ENCODE measurements around the gene CCDC92. TPM values are rescaled to one million over a fixed set of nuclear protein-coding genes. Genes with fewer than 3 reads are reported as not detected.

The CCDC92 gene
- total RNA-seq (ENCODE audit: low replicate concordance) = 4.8 and 10.5 TPM in 2 replicates

- peaks cover 79% of the 10 kb centered on the region for H4K20me1 ChIP-seq (ENCODE audit: low read depth)
- peaks cover 53% of the 10 kb centered on the region for H3K79me2 ChIP-seq (ENCODE audit: low read depth)
Measured at GRCh38 chr12:123972457-123973401, at the start of gene CCDC92, which contains the start of gene ZNF664. CCDC92 (minus strand) TSS chr12:123972831; CDS start chr12:123944305, 28,526 bp downstream. ZNF664 (plus strand) TSS chr12:123973215; CDS start chr12:124012145, 38,930 bp downstream.

GRCh38 chr12:124022161-124022560, 49.5 kb upstream of the CCDC92 start:
- H3K4me3 ChIP-seq = no peak overlapping the region
- H3K4me1 ChIP-seq = no peaks in the 10 kb centered on the region
- no peak overlapping the region for H3K4me3 Mint-ChIP-seq
- H3K27ac ChIP-seq = no peak overlapping the region
- H3K27me3 ChIP-seq = no peaks in the 10 kb centered on the region
- no peak overlapping the region for H3K27ac Mint-ChIP-seq
- no peaks in the 10 kb centered on the region for H3K36me3 ChIP-seq
- H3K4me1 Mint-ChIP-seq = peaks cover 13% of the 10 kb centered on the region
- H3K79me2 ChIP-seq (ENCODE audit: low read depth) = no peaks in the 10 kb centered on the region
- no peak overlapping the region for H3K9ac ChIP-seq
- no peaks in the 10 kb centered on the region for H3K9me3 ChIP-seq (ENCODE audit: low read depth)
- H4K20me1 ChIP-seq (ENCODE audit: low read depth) = no peaks in the 10 kb centered on the region
- no peaks in the 10 kb centered on the region for H3K9me3 Mint-ChIP-seq
- peaks cover 8% of the 10 kb centered on the region for H3F3A ChIP-seq (ENCODE audit: low read depth)
- peaks cover 6% of the 10 kb centered on the region for H3K36me3 Mint-ChIP-seq
- no peak overlapping the region for H3K4me2 ChIP-seq
- H3K27me3 Mint-ChIP-seq (ENCODE audit: insufficient read depth, low read depth) = no peaks in the 10 kb centered on the region
- H2AFZ ChIP-seq (replicated peaks) = no peak overlapping the region
- no peak for DNase-seq (ENCODE audit: low spot score)
- no peak for TF ChIP-seq EZH2 (IDR thresholded peaks at IDR 0.05)
- TF ChIP-seq CTCF (IDR thresholded peaks at IDR 0.05) = no peak
- no peak for TF ChIP-seq EZH2phosphoT487 (IDR thresholded peaks at IDR 0.05)

More at GRCh38 chr12:123972457-123973401, at the start of gene CCDC92, which contains the start of gene ZNF664:
- H3K4me1 Mint-ChIP-seq = peaks cover 27% of the 10 kb centered on the region
- peak; percentile 99 for DNase-seq (ENCODE audit: low spot score)
- H3K36me3 ChIP-seq = peaks cover 11% of the 10 kb centered on the region
- peaks cover 31% of the 10 kb centered on the region for H3F3A ChIP-seq (ENCODE audit: low read depth)
- H3K27ac Mint-ChIP-seq = peak within 1 kb of the TSS; percentile 91
- no peaks in the 10 kb centered on the region for H3K9me3 Mint-ChIP-seq
- H3K27me3 Mint-ChIP-seq (ENCODE audit: insufficient read depth, low read depth) = no peaks in the 10 kb centered on the region
- H3K4me3 Mint-ChIP-seq = peak within 1 kb of the TSS; percentile 99
- H3K36me3 Mint-ChIP-seq = peaks cover 18% of the 10 kb centered on the region
- H3K9ac ChIP-seq = peak within 1 kb of the TSS; percentile 40
- no peaks in the 10 kb centered on the region for H3K9me3 ChIP-seq (ENCODE audit: low read depth)
- peak within 1 kb of the TSS; percentile 85 for H3K27ac ChIP-seq
- H2AFZ ChIP-seq (replicated peaks) = peak within 1 kb of the TSS; percentile 65
- H3K4me3 ChIP-seq = peak within 1 kb of the TSS; percentile 96
- TF ChIP-seq EZH2 (IDR thresholded peaks at IDR 0.05) = no peak
- TF ChIP-seq CTCF (IDR thresholded peaks at IDR 0.05) = peak; percentile 37
- H3K4me1 ChIP-seq = peaks cover 21% of the 10 kb centered on the region
- peaks cover 46% of the 10 kb centered on the region for H3K27me3 ChIP-seq
- peak within 1 kb of the TSS; percentile 93 for H3K4me2 ChIP-seq

- Histone ChIP-seq H4K20me1 (ENCODE audit: low read depth) (no peaks in the 10 kb centered on the region), H2AFZ (replicated peaks) (no peak overlapping the region), H3K27me3 (no peaks in the 10 kb centered on the region), H3K79me2 (ENCODE audit: low read depth) (no peaks in the 10 kb centered on the region), H3K9ac (no peak overlapping the region), H3K4me2 (no peak overlapping the region), H3K9me3 (ENCODE audit: low read depth) (no peaks in the 10 kb centered on the region), H3K4me3 (no peak overlapping the region), H3K4me1 (no peaks in the 10 kb centered on the region), H3K27ac (no peak overlapping the region), H3K36me3 (no peaks in the 10 kb centered on the region), H3F3A (ENCODE audit: low read depth) (peaks cover 8% of the 10 kb centered on the region)
- Mint-ChIP-seq H3K4me1 (peaks cover 12% of the 10 kb centered on the region), H3K4me3 (no peak overlapping the region), H3K9me3 (no peaks in the 10 kb centered on the region), H3K27me3 (ENCODE audit: insufficient read depth, low read depth) (no peaks in the 10 kb centered on the region), H3K27ac (no peak overlapping the region), H3K36me3 (peaks cover 3% of the 10 kb centered on the region)
- no peak for DNase-seq (ENCODE audit: low spot score)
- TF ChIP-seq EZH2phosphoT487 (IDR thresholded peaks at IDR 0.05) (no peak), EZH2 (IDR thresholded peaks at IDR 0.05) (no peak), CTCF (IDR thresholded peaks at IDR 0.05) (no peak)
Measured at GRCh38 chr12:124021007-124021406, 48.4 kb upstream of the CCDC92 start.
